GM03348 (cell line): ENCODE data around the gene GMPPB.
"Not testable (repeated sequence)": the region's sequence is repeated elsewhere in the genome, so short reads cannot be mapped to it uniquely, and the experiment has no call there.

ENCODE experiments used
- DNase-seq: peaks from one replicate; pipeline ENCODE4 v3.0.0; 2012; ENCODE audit warnings: low spot score

The GMPPB gene

GRCh38 chr3:49713336-49714105 is 10.2 kb downstream of the GMPPB start:
- DNase-seq, result no peak

- DNase-seq, result no peak
Observed at GRCh38 chr3:49712631-49713317, 11.0 kb downstream of the GMPPB start.

GRCh38 chr3:49712166-49712565 is 11.6 kb downstream of the GMPPB start:
- DNase-seq, result no peak

GRCh38 chr3:49711489-49711888 is 12.3 kb downstream of the GMPPB start:
- no peak for DNase-seq

- no peak for DNase-seq
Observed at GRCh38 chr3:49709852-49710251, 13.9 kb downstream of the GMPPB start.

GRCh38 chr3:49707113-49707480 is 16.7 kb downstream of the GMPPB start:
- no peak for DNase-seq

- DNase-seq, result no peak
Observed at GRCh38 chr3:49706456-49707112, 17.2 kb downstream of the GMPPB start.

GRCh38 chr3:49705390-49705960 is 18.3 kb downstream of the GMPPB start:
- DNase-seq, result no peak

GRCh38 chr3:49704629-49705028 is 19.1 kb downstream of the GMPPB start:
- DNase-seq, result no peak

GRCh38 chr3:49703956-49704355 is 19.8 kb downstream of the GMPPB start:
- DNase-seq, result no peak

- peak; percentile 92 for DNase-seq
Observed at GRCh38 chr3:49703443-49703927, 20.3 kb downstream of the GMPPB start.

- DNase-seq, result no peak
Observed at GRCh38 chr3:49702672-49703071, 21.1 kb downstream of the GMPPB start.

GRCh38 chr3:49701388-49702077 is 22.2 kb downstream of the GMPPB start:
- peak; percentile 52 for DNase-seq

- no peak for DNase-seq
Observed at GRCh38 chr3:49700453-49701128, 23.2 kb downstream of the GMPPB start.

GRCh38 chr3:49700014-49700413 is 23.7 kb downstream of the GMPPB start:
- no peak for DNase-seq

- DNase-seq, result peak; percentile 76
Observed at GRCh38 chr3:49699281-49699979, 24.3 kb downstream of the GMPPB start.

GRCh38 chr3:49695350-49696015 is 28.3 kb downstream of the GMPPB start:
- DNase-seq, result not testable (repeated sequence)

- DNase-seq, result not testable (repeated sequence)
Observed at GRCh38 chr3:49694409-49695070, 29.2 kb downstream of the GMPPB start.

- DNase-seq, result not testable (repeated sequence)
Observed at GRCh38 chr3:49691481-49691880, 32.3 kb downstream of the GMPPB start.

GRCh38 chr3:49690856-49691255 is 32.9 kb downstream of the GMPPB start:
- not testable (repeated sequence) for DNase-seq
